ENCODE measurements around the gene SLC35A5. TPM values are rescaled to one million over a fixed set of nuclear protein-coding genes. Genes with fewer than 3 reads are reported as not detected.

Gene SLC35A5
- total RNA-seq, 3 donors from 2014 or later: 32.1 to 37.6 (median 37.0) TPM

DNA sequence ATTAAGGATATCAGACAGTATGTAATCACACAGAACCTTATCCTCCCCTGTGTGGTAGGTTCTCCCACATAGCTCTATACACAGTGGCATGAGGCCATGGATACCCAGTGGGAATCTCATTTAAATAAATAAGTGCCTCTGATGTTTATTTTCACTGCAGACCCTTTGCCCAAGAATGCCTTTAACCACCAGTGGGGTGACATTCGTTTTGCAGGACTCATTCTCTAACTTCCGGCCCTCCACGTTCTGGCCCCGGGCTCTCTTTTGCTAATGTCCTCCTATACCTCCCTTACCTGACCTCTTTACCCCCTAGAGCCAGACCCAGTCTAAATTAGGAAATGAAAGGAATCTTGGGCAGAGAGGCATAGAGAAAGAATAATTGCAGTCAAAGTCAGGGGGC is 70.8 kb downstream of the SLC35A5 start:
- H3K27ac ChIP-seq: peak overlapping the region in 1 of 2 donors; percentile 32
- H3K9me3 ChIP-seq: no peaks in the 10 kb centered on the region
- no peak for TF ChIP-seq POLR2A (IDR thresholded peaks at IDR 0.05)
- TF ChIP-seq, protein P1, sequence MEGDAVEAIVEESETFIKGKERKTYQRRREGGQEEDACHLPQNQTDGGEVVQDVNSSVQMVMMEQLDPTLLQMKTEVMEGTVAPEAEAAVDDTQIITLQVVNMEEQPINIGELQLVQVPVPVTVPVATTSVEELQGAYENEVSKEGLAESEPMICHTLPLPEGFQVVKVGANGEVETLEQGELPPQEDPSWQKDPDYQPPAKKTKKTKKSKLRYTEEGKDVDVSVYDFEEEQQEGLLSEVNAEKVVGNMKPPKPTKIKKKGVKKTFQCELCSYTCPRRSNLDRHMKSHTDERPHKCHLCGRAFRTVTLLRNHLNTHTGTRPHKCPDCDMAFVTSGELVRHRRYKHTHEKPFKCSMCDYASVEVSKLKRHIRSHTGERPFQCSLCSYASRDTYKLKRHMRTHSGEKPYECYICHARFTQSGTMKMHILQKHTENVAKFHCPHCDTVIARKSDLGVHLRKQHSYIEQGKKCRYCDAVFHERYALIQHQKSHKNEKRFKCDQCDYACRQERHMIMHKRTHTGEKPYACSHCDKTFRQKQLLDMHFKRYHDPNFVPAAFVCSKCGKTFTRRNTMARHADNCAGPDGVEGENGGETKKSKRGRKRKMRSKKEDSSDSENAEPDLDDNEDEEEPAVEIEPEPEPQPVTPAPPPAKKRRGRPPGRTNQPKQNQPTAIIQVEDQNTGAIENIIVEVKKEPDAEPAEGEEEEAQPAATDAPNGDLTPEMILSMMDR (IDR thresholded peaks at IDR 0.05): no peak
- no peak for TF ChIP-seq POLR2AphosphoS5 (IDR thresholded peaks at IDR 0.05)
- DNase-seq (ENCODE audit: low spot score in 2 of 2): no peak
- no peak overlapping the region for H3K4me3 ChIP-seq
- no peaks in the 10 kb centered on the region for H3K27me3 ChIP-seq
- intact Hi-C loops (cut with DNase I; ENCODE audit: low total_unique reads): no loop called here
- H3K4me1 ChIP-seq: no peaks in the 10 kb centered on the region
- H3K36me3 ChIP-seq: no peaks in the 10 kb centered on the region

DNA sequence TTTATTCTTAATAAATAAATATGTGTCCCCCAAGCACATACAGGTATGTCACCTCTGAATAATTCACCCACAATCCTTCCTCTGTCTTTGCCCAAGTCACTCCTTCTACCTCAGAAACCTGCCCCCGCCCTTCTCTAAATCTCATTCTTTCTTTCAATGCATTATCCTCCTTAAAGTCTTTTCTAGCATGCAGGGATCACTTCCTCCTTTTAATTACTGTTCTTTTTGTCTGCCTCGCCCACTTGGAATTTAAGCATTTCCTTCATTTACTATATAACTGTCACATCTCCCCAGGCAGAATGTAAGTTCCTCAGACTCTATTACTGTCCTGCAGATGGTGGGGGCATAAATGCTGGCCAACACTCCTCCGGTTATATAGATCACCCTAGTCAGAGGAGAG is 71.3 kb downstream of the SLC35A5 start:
- Histone ChIP-seq H3K36me3 (no peaks in the 10 kb centered on the region), H3K4me3 (peak overlapping the region in 2 of 3 donors; percentile 4 to 53), H3K27ac (peak overlapping the region in 1 of 2 donors; percentile 13), H3K27me3 (no peaks in the 10 kb centered on the region), H3K9me3 (no peaks in the 10 kb centered on the region), H3K4me1 (no peaks in the 10 kb centered on the region)
- intact Hi-C loops (cut with DNase I; ENCODE audit: low total_unique reads): no loop called here
- TF ChIP-seq, protein P1 (IDR thresholded peaks at IDR 0.05): no peak
- TF ChIP-seq POLR2AphosphoS5 (IDR thresholded peaks at IDR 0.05): no peak
- no peak for TF ChIP-seq POLR2A (IDR thresholded peaks at IDR 0.05)
- no peak for DNase-seq (ENCODE audit: low spot score in 2 of 2)

DNA sequence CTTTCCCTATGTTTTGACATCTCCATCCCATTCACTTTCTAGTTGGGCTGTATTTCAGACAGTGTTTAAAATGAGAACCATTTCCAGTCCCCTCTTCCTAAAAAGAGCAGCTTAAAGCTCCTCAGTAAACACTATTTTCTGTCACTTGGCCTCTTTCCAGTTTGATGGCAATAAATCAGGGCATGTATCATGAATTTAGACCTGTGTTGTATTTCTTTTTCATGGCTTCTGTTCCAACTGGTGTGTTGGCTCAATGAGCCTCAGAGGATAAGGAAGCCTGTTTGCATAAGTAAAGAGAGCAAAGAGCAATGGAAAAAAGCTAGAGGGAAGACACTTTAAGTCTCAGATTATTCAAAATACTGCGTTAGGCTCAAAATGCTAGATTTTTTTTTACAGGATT is 71.9 kb downstream of the SLC35A5 start:
- H3K27ac ChIP-seq: peak overlapping the region in 1 of 2 donors; percentile 13
- TF ChIP-seq POLR2A (IDR thresholded peaks at IDR 0.05) (no peak), POLR2AphosphoS5 (IDR thresholded peaks at IDR 0.05) (no peak)
- TF ChIP-seq, protein P1 (IDR thresholded peaks at IDR 0.05): no peak
- H3K9me3 ChIP-seq: no peaks in the 10 kb centered on the region
- intact Hi-C loops (cut with DNase I; ENCODE audit: low total_unique reads): no loop called here
- peak overlapping the region in 2 of 3 donors; percentile 4 to 53 for H3K4me3 ChIP-seq
- H3K36me3 ChIP-seq: no peaks in the 10 kb centered on the region
- no peak for DNase-seq (ENCODE audit: low spot score in 2 of 2)
- no peaks in the 10 kb centered on the region for H3K27me3 ChIP-seq
- no peaks in the 10 kb centered on the region for H3K4me1 ChIP-seq

- Histone ChIP-seq H3K4me1 (no peaks in the 10 kb centered on the region), H3K36me3 (no peaks in the 10 kb centered on the region), H3K27me3 (no peaks in the 10 kb centered on the region), H3K9me3 (no peaks in the 10 kb centered on the region), H3K4me3 (peak overlapping the region in 2 of 3 donors; percentile 53 to 55), H3K27ac (peak overlapping the region; percentile 8 to 80)
- intact Hi-C loops (cut with DNase I; ENCODE audit: low total_unique reads): no loop called here
- DNase-seq (ENCODE audit: low spot score in 2 of 2): no peak
- TF ChIP-seq, protein P1 (IDR thresholded peaks at IDR 0.05): no peak
- TF ChIP-seq POLR2AphosphoS5 (IDR thresholded peaks at IDR 0.05) (no peak), POLR2A (IDR thresholded peaks at IDR 0.05) (no peak)
These were observed 73.1 kb downstream of the SLC35A5 start for GRCh38 chr3:112634786-112635541.

Other genes starting within 250 kb of the SLC35A5 start
- 10 to 100 TPM in 2 of 3 donors, 1 to 10 TPM in 1; 4.8 to 20.8 (median 17.0) TPM for gene CD200, start 228.9 kb upstream of the SLC35A5 start, total RNA-seq
- gene BTLA, start 62.6 kb upstream of the SLC35A5 start, total RNA-seq: 1 to 10 TPM in 1 of 3 donors, under 1 TPM in 2; 0.80 to 1.5 (median 0.98) TPM
- 10 to 100 TPM; 62.6 to 97.9 (median 68.2) TPM for gene ATG3, start 83 bp upstream of the SLC35A5 start, total RNA-seq
- 100 to 1,000 TPM in 1 of 3 donors, 10 to 100 TPM in 2; 38.7 to 430 (median 42.0) TPM for gene CCDC80, start 79.1 kb downstream of the SLC35A5 start, total RNA-seq